ENCODE measurements around the gene PRKCH.

- no peak for TF ChIP-seq POLR2A (IDR thresholded peaks at IDR 0.05)
- no peak for TF ChIP-seq CTCF (IDR thresholded peaks at IDR 0.05)
- no peak for TF ChIP-seq POLR2AphosphoS5 (IDR thresholded peaks at IDR 0.05)
- TF ChIP-seq EP300 (IDR thresholded peaks at IDR 0.05) = no peak
Observed at GRCh38 chr14:61476105-61476753, 154.8 kb downstream of the PRKCH start.
